Measurements from ENCODE around the gene SLC22A23.

- TF ChIP-seq CTCF (conservative IDR thresholded peaks at IDR 0.05; ENCODE audit: low read depth in 2 of 2): no peak
- TF ChIP-seq CREB1 (CRISPR knock-in tag; IDR thresholded peaks at IDR 0.05; ENCODE audit: low read depth): no peak
- TF ChIP-seq POLR2AphosphoS5 (IDR thresholded peaks at IDR 0.05; ENCODE audit: low read depth): no peak
- TF ChIP-seq, protein P1, sequence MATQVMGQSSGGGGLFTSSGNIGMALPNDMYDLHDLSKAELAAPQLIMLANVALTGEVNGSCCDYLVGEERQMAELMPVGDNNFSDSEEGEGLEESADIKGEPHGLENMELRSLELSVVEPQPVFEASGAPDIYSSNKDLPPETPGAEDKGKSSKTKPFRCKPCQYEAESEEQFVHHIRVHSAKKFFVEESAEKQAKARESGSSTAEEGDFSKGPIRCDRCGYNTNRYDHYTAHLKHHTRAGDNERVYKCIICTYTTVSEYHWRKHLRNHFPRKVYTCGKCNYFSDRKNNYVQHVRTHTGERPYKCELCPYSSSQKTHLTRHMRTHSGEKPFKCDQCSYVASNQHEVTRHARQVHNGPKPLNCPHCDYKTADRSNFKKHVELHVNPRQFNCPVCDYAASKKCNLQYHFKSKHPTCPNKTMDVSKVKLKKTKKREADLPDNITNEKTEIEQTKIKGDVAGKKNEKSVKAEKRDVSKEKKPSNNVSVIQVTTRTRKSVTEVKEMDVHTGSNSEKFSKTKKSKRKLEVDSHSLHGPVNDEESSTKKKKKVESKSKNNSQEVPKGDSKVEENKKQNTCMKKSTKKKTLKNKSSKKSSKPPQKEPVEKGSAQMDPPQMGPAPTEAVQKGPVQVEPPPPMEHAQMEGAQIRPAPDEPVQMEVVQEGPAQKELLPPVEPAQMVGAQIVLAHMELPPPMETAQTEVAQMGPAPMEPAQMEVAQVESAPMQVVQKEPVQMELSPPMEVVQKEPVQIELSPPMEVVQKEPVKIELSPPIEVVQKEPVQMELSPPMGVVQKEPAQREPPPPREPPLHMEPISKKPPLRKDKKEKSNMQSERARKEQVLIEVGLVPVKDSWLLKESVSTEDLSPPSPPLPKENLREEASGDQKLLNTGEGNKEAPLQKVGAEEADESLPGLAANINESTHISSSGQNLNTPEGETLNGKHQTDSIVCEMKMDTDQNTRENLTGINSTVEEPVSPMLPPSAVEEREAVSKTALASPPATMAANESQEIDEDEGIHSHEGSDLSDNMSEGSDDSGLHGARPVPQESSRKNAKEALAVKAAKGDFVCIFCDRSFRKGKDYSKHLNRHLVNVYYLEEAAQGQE (IDR thresholded peaks at IDR 0.05; ENCODE audit: unreplicated experiment): no peak
Observed at GRCh38 chr6:3252861-3253596, 203.8 kb downstream of the SLC22A23 start.
